ENCODE measurements around the gene TRPC4.

DNA sequence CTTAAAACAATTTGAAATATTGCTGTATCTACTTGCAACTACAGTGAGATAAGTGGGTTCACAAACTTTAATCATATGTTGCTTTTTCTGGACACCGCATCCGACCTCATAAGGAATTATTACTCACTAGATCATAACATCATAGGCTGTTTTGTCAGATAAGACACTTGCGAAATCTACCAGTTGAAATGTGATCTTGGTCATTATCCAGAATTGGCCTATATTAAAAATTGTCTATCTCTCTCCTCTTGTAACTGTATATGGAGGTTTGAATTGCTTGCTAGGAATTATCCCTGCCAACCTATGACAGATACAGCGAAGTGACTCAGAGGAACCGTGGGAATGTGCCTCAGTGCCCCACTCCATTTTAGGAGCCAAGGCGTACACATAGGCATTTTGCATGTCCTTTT lies 154.0 kb downstream of the TRPC4 start:
- TF ChIP-seq, protein P1, sequence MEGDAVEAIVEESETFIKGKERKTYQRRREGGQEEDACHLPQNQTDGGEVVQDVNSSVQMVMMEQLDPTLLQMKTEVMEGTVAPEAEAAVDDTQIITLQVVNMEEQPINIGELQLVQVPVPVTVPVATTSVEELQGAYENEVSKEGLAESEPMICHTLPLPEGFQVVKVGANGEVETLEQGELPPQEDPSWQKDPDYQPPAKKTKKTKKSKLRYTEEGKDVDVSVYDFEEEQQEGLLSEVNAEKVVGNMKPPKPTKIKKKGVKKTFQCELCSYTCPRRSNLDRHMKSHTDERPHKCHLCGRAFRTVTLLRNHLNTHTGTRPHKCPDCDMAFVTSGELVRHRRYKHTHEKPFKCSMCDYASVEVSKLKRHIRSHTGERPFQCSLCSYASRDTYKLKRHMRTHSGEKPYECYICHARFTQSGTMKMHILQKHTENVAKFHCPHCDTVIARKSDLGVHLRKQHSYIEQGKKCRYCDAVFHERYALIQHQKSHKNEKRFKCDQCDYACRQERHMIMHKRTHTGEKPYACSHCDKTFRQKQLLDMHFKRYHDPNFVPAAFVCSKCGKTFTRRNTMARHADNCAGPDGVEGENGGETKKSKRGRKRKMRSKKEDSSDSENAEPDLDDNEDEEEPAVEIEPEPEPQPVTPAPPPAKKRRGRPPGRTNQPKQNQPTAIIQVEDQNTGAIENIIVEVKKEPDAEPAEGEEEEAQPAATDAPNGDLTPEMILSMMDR (IDR thresholded peaks at IDR 0.05; ENCODE audit: insufficient read depth, low read length), result no peak
- TF ChIP-seq POLR2AphosphoS5 (IDR thresholded peaks at IDR 0.05; ENCODE audit: low read depth) (no peak), GABPA (IDR thresholded peaks at IDR 0.05; ENCODE audit: low read depth) (no peak)
- TF ChIP-seq, protein P2, sequence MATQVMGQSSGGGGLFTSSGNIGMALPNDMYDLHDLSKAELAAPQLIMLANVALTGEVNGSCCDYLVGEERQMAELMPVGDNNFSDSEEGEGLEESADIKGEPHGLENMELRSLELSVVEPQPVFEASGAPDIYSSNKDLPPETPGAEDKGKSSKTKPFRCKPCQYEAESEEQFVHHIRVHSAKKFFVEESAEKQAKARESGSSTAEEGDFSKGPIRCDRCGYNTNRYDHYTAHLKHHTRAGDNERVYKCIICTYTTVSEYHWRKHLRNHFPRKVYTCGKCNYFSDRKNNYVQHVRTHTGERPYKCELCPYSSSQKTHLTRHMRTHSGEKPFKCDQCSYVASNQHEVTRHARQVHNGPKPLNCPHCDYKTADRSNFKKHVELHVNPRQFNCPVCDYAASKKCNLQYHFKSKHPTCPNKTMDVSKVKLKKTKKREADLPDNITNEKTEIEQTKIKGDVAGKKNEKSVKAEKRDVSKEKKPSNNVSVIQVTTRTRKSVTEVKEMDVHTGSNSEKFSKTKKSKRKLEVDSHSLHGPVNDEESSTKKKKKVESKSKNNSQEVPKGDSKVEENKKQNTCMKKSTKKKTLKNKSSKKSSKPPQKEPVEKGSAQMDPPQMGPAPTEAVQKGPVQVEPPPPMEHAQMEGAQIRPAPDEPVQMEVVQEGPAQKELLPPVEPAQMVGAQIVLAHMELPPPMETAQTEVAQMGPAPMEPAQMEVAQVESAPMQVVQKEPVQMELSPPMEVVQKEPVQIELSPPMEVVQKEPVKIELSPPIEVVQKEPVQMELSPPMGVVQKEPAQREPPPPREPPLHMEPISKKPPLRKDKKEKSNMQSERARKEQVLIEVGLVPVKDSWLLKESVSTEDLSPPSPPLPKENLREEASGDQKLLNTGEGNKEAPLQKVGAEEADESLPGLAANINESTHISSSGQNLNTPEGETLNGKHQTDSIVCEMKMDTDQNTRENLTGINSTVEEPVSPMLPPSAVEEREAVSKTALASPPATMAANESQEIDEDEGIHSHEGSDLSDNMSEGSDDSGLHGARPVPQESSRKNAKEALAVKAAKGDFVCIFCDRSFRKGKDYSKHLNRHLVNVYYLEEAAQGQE (IDR thresholded peaks at IDR 0.05; ENCODE audit: insufficient replicate concordance, low read depth), result no peak
